Psoas muscle (tissue), 8 donors: ENCODE results near the gene FOXP1. TPM values are rescaled to one million over a fixed set of nuclear protein-coding genes. Genes with fewer than 3 reads are reported as not detected.

ENCODE experiments used
- ATAC-seq, 4 donors: fragments of 200-7000 bp; cut with Tn5 transposase; one replicate each; pipeline ENCODE4 v1.9.1; 2020; ENCODE audit warnings: moderate library complexity in 3 of 4, mild to moderate bottlenecking in 2 of 4
- DNase-seq, 2 donors: peaks; one replicate each; pipeline ENCODE4 v3.0.0-alpha.2; 2020
- H3K27ac ChIP-seq: fragments of 200-600 bp; one replicate; pipeline ENCODE4 v1.8.0; 2022
- H3K27me3 ChIP-seq, 3 donors: fragments of 200-600 bp in 1 of 3; one replicate each; pipeline versions ENCODE4 v1.6.1 to v1.8.0; 2013 to 2022; ENCODE audit warnings: low read length in 2 of 3, mild to moderate bottlenecking in 2 of 3, moderate library complexity in 1 of 3; ENCODE audit not compliant: insufficient read depth in 3 of 3
- H3K36me3 ChIP-seq, 2 donors: fragments of 200-600 bp in 1 of 2; one replicate each; pipeline versions ENCODE4 v1.6.1 to v1.8.0; 2013 to 2022; ENCODE audit warnings: low read depth in 1 of 2, mild to moderate bottlenecking in 1 of 2, moderate library complexity in 1 of 2; ENCODE audit not compliant: insufficient read depth in 1 of 2
- H3K4me1 ChIP-seq: fragments of 200-600 bp; one replicate; pipeline ENCODE4 v1.8.0; 2022
- H3K4me3 ChIP-seq: fragments of 200-600 bp; one replicate; pipeline ENCODE4 v1.8.0; 2022; ENCODE audit warnings: mild to moderate bottlenecking
- H3K9me3 ChIP-seq: fragments of 200-600 bp; one replicate; pipeline ENCODE4 v1.8.0; 2022
- CTCF ChIP-seq: fragments of 200-600 bp; IDR thresholded peaks from one replicate; pipeline ENCODE4 v1.8.0; 2022; ENCODE audit warnings: antibody characterized with exemption
- WGBS, 3 donors: extraction: QIAGEN DNeasy Blood & Tissue Kit; methylation state at CpG; one replicate each; pipeline versions ENCODE4 v1.1.6 to v1.1.7; 2013; 5-methylcytosine and 5-hydroxymethylcytosine counted together
- intact Hi-C, 2 donors: fragments of 100-400 bp; cut with DNase I; formaldehyde crosslinking; loops; one replicate each; pipeline versions ENCODE4 v1.11.0 to v1.14.2; 2022
- polyA plus RNA-seq, 3 donors: library from polyadenylated mRNA; stranded (reverse); fragments of 200-250 nt; gene quantifications; one replicate each; pipeline ENCODE4 v1.2.3, GENCODE V29; 2013
- total RNA-seq, 4 donors: library from RNA; stranded (reverse); fragmentation: NEBNext Ultra II Directional in 2 of 4; extraction: Animal tissue kit (Norgen Biotek cat#: 25700) in 2 of 4; gene quantifications; one replicate each; pipeline versions ENCODE4 v1.2.1 to v1.2.4, GENCODE V29; 2021 to 2023
- donor health status: healthy with polysubstance abuse.
- donor health status: DM: no; HTN: no; CAD: no; lungs with moderate emphysema.
- donor health status: Bipolar disorder and iron deficiency.
- donor health status: healthy.
- donor health status: DM: yes; HTN: yes; CAD: no.
- donor health status: DM: no; HTN: no; CAD: no.
- donor health status: DM: no; HTN: no; CAD: no.
- donor health status: DM: yes; HTN: yes; CAD: no.

Gene FOXP1
- total and polyA plus RNA-seq, 7 donors = 2.6 to 26.4 (median 15.4) TPM

- no peaks in the 10 kb centered on the region for H3K27me3 ChIP-seq
- H3K4me1 ChIP-seq = peaks cover 17% of the 10 kb centered on the region
- 79 to 87% (median 82%) methylated on average over 5 of the region's 5 CpGs for WGBS, 3 donors
- DNase-seq (no peak), ATAC-seq (no peak)
- no peaks in the 10 kb centered on the region for H3K36me3 ChIP-seq
- no peak for TF ChIP-seq CTCF
- no peak overlapping the region for H3K27ac ChIP-seq
- no peaks in the 10 kb centered on the region for H3K9me3 ChIP-seq
- intact Hi-C loops = loop anchor here in 1 of 2 donors (10.0 kb wide), 1 partner anchor 192 kb away; no protein-coding TSS in a partner anchor
- no peak overlapping the region for H3K4me3 ChIP-seq
Observed at GRCh38 chr3:71312461-71312860, 271.1 kb downstream of the FOXP1 start.

DNA sequence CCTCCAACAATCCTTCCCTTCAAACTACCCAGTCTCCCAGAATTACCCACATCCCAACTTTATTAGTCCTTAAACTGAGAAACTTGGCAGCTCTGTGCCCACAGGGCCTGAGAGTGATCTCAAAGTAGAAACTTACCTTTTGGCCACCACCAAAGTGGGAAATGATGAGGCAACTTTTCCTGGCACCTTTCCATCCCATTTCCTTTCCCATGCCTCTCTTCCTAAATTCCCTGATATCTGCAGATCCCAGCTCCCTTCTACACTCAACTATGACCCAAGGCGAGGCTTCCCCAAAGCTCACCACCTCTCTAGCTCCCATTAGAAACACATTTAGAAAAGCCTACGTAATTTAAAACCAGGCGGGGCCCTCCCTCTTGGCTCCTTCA lies 271.9 kb downstream of the FOXP1 start:
- peaks cover 17% of the 10 kb centered on the region for H3K4me1 ChIP-seq
- no peaks in the 10 kb centered on the region for H3K36me3 ChIP-seq
- DNase-seq (no peak), ATAC-seq (peak in 2 of 4 donors; percentile 23 to 40)
- H3K9me3 ChIP-seq = no peaks in the 10 kb centered on the region
- no peak for TF ChIP-seq CTCF
- intact Hi-C loops = loop anchor here in 1 of 2 donors (10.0 kb wide), 1 partner anchor 193 kb away; no protein-coding TSS in a partner anchor
- peak overlapping the region; percentile 2 for H3K27ac ChIP-seq
- 45 to 83% (median 56%) methylated on average over 3 of the region's 3 CpGs for WGBS, 3 donors
- no peak overlapping the region for H3K4me3 ChIP-seq
- no peaks in the 10 kb centered on the region for H3K27me3 ChIP-seq

DNA sequence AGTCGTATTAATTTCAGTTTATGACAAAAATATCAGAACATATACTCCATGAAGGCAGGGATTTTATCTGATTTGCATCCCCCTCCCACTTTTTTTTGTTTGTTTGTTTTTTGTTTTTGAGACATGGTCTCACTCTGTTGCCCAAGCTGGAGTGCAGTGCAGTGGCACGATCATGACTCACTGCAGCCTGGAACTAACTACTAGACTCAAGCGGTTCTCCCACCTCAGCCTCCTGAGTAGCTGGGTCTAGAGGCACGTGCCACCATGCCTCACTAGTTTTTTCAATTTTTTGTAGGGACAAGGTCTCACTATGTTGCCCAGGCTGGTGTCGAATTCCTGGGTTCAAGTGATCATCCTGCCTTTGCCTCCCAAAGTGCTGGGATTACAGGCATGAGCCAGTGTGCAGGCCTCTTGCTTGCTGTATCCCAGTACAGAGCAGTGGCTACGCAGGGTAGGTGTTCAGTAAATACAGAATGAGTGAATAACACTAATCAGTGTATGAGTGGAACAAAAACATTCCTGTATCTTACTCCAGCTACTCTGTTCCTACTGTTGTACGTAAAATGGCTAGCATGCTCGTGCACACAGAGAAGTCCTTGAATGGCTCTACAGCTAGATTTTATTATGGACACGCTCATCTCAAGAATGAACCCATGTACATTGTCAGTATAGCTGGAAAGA lies 272.4 kb downstream of the FOXP1 start:
- 66 to 93% (median 78%) methylated on average over 9 of the region's 9 CpGs for WGBS, 3 donors
- peaks cover 18% of the 10 kb centered on the region for H3K4me1 ChIP-seq
- ATAC-seq (peak in 2 of 4 donors; percentile 66 to 68), DNase-seq (no peak)
- no peak overlapping the region for H3K4me3 ChIP-seq
- intact Hi-C loops = loop anchor here in 1 of 2 donors (10.0 kb wide), 1 partner anchor 194 kb away; no protein-coding TSS in a partner anchor
- no peaks in the 10 kb centered on the region for H3K27me3 ChIP-seq
- TF ChIP-seq CTCF = no peak
- peak overlapping the region; percentile 2 for H3K27ac ChIP-seq
- H3K9me3 ChIP-seq = no peaks in the 10 kb centered on the region
- no peaks in the 10 kb centered on the region for H3K36me3 ChIP-seq

GRCh38 chr3:71310359-71310979 lies 273.1 kb downstream of the FOXP1 start:
- TF ChIP-seq CTCF = no peak
- intact Hi-C loops = loop anchor here in 1 of 2 donors (10.0 kb wide), 1 partner anchor 194 kb away; no protein-coding TSS in a partner anchor
- H3K27me3 ChIP-seq = no peaks in the 10 kb centered on the region
- H3K27ac ChIP-seq = no peak overlapping the region
- 54 to 70% (median 55%) methylated on average over 9 of the region's 9 CpGs for WGBS, 3 donors
- no peak overlapping the region for H3K4me3 ChIP-seq
- H3K9me3 ChIP-seq = no peaks in the 10 kb centered on the region
- DNase-seq (peak; percentile 50 to 65), ATAC-seq (peak in 2 of 4 donors; percentile 46 to 53)
- H3K36me3 ChIP-seq = no peaks in the 10 kb centered on the region
- peaks cover 22% of the 10 kb centered on the region for H3K4me1 ChIP-seq
